Liver (tissue), 3 donors: ENCODE results near the gene SLC12A7.

Source experiments
- CTCF ChIP-seq: fragments of 150-350 bp; IDR thresholded peaks from 2 replicates; pipeline ENCODE4 v1.5.1; 2017; ENCODE audit warnings: improper control_type of control experiment, low read depth, low read length; ENCODE audit not compliant: missing input control
- FOXA1 ChIP-seq: IDR thresholded peaks from 2 replicates; pipeline ENCODE4 v1.6.1; 2016; ENCODE audit warnings: antibody characterized with exemption
- JUND ChIP-seq, 2 donors: IDR thresholded peaks; 2 replicates each; pipeline ENCODE4 v1.6.1; 2016; ENCODE audit warnings: antibody characterized with exemption in 2 of 2
- REST ChIP-seq: IDR thresholded peaks from 2 replicates; pipeline ENCODE4 v1.6.1; 2016; ENCODE audit warnings: antibody characterized with exemption, mild to moderate bottlenecking
- ZBTB33 ChIP-seq: IDR thresholded peaks from 2 replicates; pipeline ENCODE4 v1.6.1; 2016; ENCODE audit warnings: antibody characterized with exemption
- donor health status: healthy.
- donor health status: healthy.

- no peak for TF ChIP-seq CTCF
- TF ChIP-seq FOXA1, result no peak
- no peak for TF ChIP-seq REST
- TF ChIP-seq ZBTB33, result no peak
- no peak for TF ChIP-seq JUND (IDR thresholded peaks at IDR 0.05)
These were observed 19.7 kb downstream of the SLC12A7 start for GRCh38 chr5:1092122-1092521.
